GM12865 (cell line): ENCODE measurements around the gene TNS4.
A peak's percentile ranks its signal among the peaks of the same experiment; 100 is the strongest.

Source experiments
- DNase-seq: peaks from one replicate; pipeline ENCODE4 v3.0.0; 2010; ENCODE audit warnings: low read depth
- H3K4me3 ChIP-seq: 2 replicates; pipeline ENCODE4 v1.5.1; 2011; ENCODE audit warnings: mild to moderate bottlenecking, low read depth, low read length, control low read depth
- TF ChIP-seq, protein P1 (sequence below): IDR thresholded peaks from 2 replicates; pipeline ENCODE4 v1.5.1; 2011; ENCODE audit warnings: low read length, control low read depth, low read depth, inconsistent platforms; ENCODE audit not compliant: insufficient read depth; ENCODE audit errors: missing control alignments

The TNS4 gene

DNA sequence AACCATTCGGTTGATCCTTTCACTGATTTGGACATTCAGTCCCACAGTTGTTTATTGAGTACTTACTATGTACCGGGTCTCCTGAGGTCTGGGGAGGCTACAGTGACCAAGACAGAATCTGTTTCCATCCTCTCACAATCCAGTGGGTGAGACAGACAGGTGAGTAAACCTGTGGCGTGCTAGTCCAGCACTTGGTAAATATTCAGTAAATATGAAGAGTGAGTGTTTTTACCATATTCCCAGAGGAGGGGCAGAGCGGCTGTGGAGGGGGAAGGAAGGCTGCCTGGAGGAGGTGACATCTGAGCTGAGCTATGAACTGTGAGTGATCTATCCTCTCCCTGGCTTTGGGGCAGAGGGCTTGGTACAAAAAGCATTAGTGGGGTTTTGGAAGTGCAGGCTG lies 32.5 kb upstream of the TNS4 start:
- TF ChIP-seq, protein P1, sequence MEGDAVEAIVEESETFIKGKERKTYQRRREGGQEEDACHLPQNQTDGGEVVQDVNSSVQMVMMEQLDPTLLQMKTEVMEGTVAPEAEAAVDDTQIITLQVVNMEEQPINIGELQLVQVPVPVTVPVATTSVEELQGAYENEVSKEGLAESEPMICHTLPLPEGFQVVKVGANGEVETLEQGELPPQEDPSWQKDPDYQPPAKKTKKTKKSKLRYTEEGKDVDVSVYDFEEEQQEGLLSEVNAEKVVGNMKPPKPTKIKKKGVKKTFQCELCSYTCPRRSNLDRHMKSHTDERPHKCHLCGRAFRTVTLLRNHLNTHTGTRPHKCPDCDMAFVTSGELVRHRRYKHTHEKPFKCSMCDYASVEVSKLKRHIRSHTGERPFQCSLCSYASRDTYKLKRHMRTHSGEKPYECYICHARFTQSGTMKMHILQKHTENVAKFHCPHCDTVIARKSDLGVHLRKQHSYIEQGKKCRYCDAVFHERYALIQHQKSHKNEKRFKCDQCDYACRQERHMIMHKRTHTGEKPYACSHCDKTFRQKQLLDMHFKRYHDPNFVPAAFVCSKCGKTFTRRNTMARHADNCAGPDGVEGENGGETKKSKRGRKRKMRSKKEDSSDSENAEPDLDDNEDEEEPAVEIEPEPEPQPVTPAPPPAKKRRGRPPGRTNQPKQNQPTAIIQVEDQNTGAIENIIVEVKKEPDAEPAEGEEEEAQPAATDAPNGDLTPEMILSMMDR, result no peak
- no peak for DNase-seq
- H3K4me3 ChIP-seq, result no peak overlapping the region

DNA sequence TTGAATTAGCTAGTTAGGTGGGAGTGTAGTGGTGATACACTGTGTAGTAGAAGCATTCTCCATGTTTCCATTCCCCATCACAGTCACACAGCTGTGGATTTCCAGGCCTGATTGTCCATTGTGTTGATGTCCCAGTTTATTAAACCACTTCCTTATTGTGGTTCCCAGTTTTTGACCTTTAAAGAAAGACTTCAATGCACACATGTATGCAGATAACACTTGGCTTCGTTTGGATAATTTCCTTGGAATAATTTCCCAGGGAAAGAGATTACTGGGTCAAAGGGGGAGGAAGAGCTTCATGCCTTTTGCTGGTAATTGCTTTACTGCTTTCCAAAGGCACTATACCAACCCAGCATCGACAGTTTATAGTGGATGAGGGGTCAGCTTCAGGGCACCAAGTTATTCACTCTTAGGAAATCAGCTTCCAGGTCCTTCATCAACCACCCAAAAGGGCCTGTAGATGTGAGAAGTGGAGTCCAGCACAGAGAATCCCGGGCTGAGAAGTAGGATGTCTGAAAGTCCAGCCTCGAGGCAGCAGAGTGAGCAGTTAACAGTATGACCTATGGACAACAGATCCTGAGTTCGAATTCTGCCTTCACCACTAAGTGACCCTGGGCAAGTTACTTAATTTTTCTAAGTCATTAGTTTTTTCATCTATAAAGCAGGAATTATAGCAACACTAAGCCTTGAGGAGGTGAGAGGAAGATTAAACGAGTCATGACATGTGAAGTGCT lies 31.3 kb upstream of the TNS4 start:
- DNase-seq, result no peak
- TF ChIP-seq, protein P1, result no peak
- H3K4me3 ChIP-seq, result no peak overlapping the region

DNA sequence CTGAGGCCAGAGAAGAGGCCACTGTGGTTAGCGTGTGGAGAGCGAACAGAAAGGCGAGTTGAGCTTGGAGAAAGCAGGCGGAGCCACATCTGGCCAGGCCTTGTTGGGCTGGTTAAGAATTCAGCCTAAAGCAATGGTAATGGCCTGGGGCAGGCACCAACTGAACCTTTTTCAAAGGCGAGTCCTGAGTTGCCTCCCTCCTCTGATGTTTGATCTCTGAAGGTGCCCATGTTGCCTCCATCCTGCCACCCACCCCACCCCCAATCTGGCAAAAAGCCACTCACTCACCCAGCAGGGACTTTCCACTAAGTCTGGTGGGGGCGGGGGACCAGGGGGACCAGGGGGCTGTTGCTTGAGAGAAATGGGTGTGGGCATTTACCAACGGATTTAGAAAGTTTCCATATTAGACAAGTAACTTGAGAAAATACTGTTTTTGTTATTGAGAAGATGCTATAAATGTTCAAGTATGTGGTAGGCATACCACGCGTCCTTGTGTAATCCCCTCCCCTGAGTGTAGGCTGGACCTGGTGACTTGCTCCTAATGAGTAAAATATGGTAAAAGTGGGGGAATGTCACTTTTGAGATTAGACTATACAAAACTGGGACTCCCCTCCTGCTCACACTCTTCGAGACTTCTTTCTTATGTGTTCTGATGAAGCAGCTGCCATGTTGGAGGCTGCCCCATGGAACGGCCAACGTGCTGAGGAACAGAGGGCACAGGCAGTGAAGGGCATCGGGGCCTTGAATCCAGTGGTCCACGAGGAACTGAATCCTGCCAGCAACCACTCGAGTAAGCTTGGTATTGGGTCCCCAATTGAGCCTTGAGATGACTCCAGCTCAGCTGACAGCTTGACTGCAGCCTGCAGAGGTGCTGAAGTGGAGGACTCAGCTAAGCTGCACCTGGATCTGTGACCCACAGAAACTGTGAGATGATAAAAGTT lies 29.9 kb upstream of the TNS4 start:
- peak; percentile 71 for DNase-seq

DNA sequence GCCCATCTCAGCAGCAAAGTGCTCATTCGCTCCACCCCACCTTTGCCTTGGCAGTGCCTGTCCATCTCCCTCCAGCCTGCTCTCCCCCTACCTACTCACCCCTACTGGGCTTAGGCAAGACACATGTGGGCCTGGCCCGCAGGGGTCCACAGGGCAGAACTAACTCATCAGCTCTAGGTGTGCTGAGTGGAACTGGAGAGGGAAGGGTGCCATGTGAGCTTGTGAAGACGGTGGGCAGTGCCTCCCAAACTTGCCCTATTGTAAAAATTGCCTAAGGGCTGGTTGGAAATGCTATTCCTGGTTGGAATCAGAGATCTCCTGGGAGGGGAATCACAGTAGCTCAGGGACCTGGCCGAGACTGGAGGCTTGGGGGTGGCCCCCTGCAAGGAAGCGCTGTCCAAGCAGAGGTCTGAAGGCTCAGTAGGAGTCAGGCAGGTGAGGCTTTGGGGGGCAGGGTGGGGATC lies 29.1 kb upstream of the TNS4 start:
- TF ChIP-seq, protein P1, result no peak
- DNase-seq, result no peak
- no peak overlapping the region for H3K4me3 ChIP-seq

More for the DNA sequence above, 29.9 kb upstream of the TNS4 start:
- TF ChIP-seq, protein P1, result no peak
- H3K4me3 ChIP-seq, result no peak overlapping the region; the same call in 1 of the 2 replicates

DNA sequence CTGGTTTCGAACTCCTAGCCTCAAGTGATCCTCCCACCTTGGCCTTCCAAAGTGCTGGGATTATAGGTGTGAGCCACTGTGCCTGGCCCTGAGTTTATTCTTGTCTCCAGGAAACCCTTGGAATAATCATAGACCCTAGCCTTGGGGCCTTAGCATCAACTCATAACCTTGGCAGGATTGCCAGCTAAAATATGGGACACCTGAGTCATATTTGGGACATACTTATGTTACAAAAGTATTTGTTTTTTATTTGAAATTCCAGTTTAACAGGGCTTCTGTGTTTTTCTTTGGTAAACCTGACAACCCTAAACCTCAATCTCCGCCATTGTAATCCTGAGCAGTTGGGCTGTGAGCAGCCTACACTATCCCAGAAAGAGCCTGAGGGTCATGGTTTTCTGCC lies 28.6 kb upstream of the TNS4 start:
- H3K4me3 ChIP-seq, result no peak overlapping the region
- TF ChIP-seq, protein P1, result no peak
- no peak for DNase-seq

DNA sequence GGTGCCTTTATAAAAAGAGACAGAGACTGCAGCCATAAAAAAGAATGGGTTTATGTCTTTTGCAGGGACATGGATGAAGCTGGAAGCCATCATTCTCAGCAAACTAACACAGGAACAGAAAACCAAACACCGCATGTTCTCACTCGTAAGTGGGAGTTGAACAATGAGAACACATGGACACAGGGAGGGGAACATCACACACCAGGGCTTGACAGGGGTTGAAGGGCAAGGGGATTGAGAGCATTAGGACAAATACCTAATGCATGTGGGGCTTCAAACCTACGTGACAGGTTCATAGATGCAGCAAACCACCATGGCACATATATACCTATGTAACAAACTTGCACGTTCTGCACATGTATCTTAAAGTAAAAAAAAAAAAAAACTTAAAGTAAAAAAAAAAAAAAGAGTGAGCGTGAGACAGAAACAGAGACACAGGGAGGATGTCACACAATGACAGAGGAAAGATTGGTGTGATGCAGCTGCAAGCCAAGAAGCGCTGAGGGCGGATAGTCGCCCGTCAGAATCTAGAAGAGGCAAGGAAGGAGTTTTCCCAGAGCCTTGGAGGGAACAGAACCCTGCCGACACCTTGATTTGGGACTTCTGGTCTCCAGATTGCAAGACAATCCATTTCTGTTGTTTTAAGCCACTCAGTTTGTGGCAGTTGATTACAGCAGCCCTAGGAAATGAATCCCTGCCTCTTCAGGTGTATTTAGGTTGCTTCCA lies 27.4 kb upstream of the TNS4 start:
- H3K4me3 ChIP-seq, result no peak overlapping the region
- TF ChIP-seq, protein P1, result no peak
- DNase-seq, result no peak
